GM12874 (cell line): ENCODE results near the gene ADGRG3.

ENCODE experiments used
- CTCF ChIP-seq: IDR thresholded peaks from 2 replicates; pipeline ENCODE4 v1.5.1; 2011; ENCODE audit warnings: low read depth, mild to moderate bottlenecking, control low read depth, low read length, moderate library complexity; ENCODE audit not compliant: insufficient read depth

Gene ADGRG3

GRCh38 chr16:57675741-57676551, 7.8 kb downstream of the ADGRG3 start:
- TF ChIP-seq CTCF = no peak

GRCh38 chr16:57676553-57677085, 8.5 kb downstream of the ADGRG3 start:
- no peak for TF ChIP-seq CTCF

- no peak for TF ChIP-seq CTCF
Observed at GRCh38 chr16:57677622-57678369, 9.7 kb downstream of the ADGRG3 start.

GRCh38 chr16:57679016-57679415, 10.9 kb downstream of the ADGRG3 start:
- no peak for TF ChIP-seq CTCF

GRCh38 chr16:57679767-57680482, 11.8 kb downstream of the ADGRG3 start:
- no peak for TF ChIP-seq CTCF

- no peak for TF ChIP-seq CTCF
Observed at GRCh38 chr16:57680842-57681375, 12.8 kb downstream of the ADGRG3 start.
